OCI-LY1 (cell line): ENCODE results near the gene ZMAT3.

Experiments used
- H2AFZ ChIP-seq: fragments of 200-600 bp; sonication (generic), shearing (Covaris generic); 2 replicates; pipeline ENCODE4 v1.6.0; 2014; ENCODE audit warnings: antibody characterized with exemption, mild to moderate bottlenecking, low read length
- H3F3A ChIP-seq: fragments of 200-600 bp; sonication (generic), shearing (Covaris generic); 2 replicates; pipeline ENCODE4 v1.6.0; 2014; ENCODE audit warnings: mild to moderate bottlenecking, antibody characterized with exemption, low read length, moderate library complexity; ENCODE audit not compliant: insufficient read depth
- H3K27ac ChIP-seq: fragments of 200-600 bp; sonication (generic); 2 replicates; pipeline ENCODE4 v1.5.1; 2014; ENCODE audit warnings: low read length, mixed run types, mild to moderate bottlenecking, low read depth; ENCODE audit not compliant: poor library complexity, severe bottlenecking
- H3K27me3 ChIP-seq: fragments of 200-600 bp; sonication (generic); 2 replicates; pipeline ENCODE4 v1.6.0; 2014; ENCODE audit warnings: antibody characterized with exemption, mild to moderate bottlenecking, low read length, moderate library complexity; ENCODE audit not compliant: insufficient read depth
- H3K36me3 ChIP-seq: fragments of 200-600 bp; sonication (generic); 2 replicates; pipeline ENCODE4 v1.6.1; 2014; ENCODE audit warnings: mild to moderate bottlenecking, antibody characterized with exemption, low read length, moderate library complexity, mixed read lengths; ENCODE audit not compliant: insufficient read depth
- H3K4me1 ChIP-seq: fragments of 200-600 bp; sonication (generic); 2 replicates; pipeline ENCODE4 v1.5.1; 2014; ENCODE audit warnings: mild to moderate bottlenecking, low read length, moderate library complexity; ENCODE audit not compliant: insufficient read depth, severe bottlenecking
- H3K4me2 ChIP-seq: fragments of 200-600 bp; sonication (generic), shearing (Covaris generic); 2 replicates; pipeline ENCODE4 v1.6.1; 2014; ENCODE audit warnings: low read length
- H3K4me3 ChIP-seq: fragments of 200-600 bp; sonication (generic); 2 replicates; pipeline ENCODE4 v1.5.1; 2014; ENCODE audit warnings: low read length, low read depth, mild to moderate bottlenecking, mixed read lengths; ENCODE audit not compliant: poor library complexity, severe bottlenecking
- H3K79me2 ChIP-seq: fragments of 200-600 bp; shearing (Covaris generic); 2 replicates; pipeline ENCODE4 v1.6.1; 2016; ENCODE audit warnings: mixed run types, low read length, mixed read lengths; ENCODE audit not compliant: insufficient read depth
- H3K9ac ChIP-seq: fragments of 200-600 bp; sonication (generic), shearing (Covaris generic); 2 replicates; pipeline ENCODE4 v1.6.1; 2014; ENCODE audit warnings: mild to moderate bottlenecking, low read length, mixed read lengths
- H3K9me2 ChIP-seq: fragments of 200-600 bp; sonication (generic), shearing (Covaris generic); 2 replicates; pipeline ENCODE4 v1.6.1; 2014; ENCODE audit warnings: low read depth, mild to moderate bottlenecking, low read length, mixed read lengths
- H3K9me3 ChIP-seq: fragments of 200-600 bp; shearing (Covaris generic); 2 replicates; pipeline ENCODE4 v1.6.1; 2014; ENCODE audit warnings: low read length, mixed read lengths
- H4K20me1 ChIP-seq: fragments of 200-600 bp; sonication (generic), shearing (Covaris generic); 2 replicates; pipeline ENCODE4 v1.6.0; 2016; ENCODE audit warnings: mild to moderate bottlenecking, low read length; ENCODE audit not compliant: insufficient read depth
- CTCF ChIP-seq: fragments of 200-600 bp; sonication (generic), shearing (Covaris generic); IDR thresholded peaks from 2 replicates; pipeline ENCODE4 v1.5.1; 2017; ENCODE audit warnings: mild to moderate bottlenecking, antibody characterized with exemption, low read length, moderate library complexity, mixed read lengths
- EZH2 ChIP-seq: fragments of 200-600 bp; sonication (generic), shearing (Covaris generic); IDR thresholded peaks from 2 replicates; pipeline ENCODE4 v1.8.0; 2017; ENCODE audit warnings: borderline replicate concordance, mixed run types, mild to moderate bottlenecking, antibody characterized with exemption, low read length, moderate library complexity, mixed read lengths

ZMAT3 gene

DNA sequence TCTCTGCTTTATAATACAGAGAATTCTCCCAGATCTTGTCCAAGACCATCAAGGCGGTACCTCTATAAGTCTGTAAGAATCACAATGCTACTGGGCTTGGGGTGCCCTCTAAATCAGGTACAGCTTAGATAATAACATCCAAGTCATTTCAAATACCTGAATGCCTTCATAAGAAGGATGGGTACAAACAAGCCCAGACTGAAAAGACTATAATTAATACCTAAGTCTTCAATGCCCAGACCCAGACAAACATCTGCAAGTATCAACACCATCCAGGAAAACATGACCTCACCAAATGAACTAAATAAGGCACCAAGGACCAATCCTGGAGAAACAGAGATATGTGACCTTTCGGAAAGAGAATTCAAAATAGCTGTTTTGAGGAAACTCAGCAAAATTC, 65.9 kb downstream of the ZMAT3 start:
- no peak overlapping the region for H3K27ac ChIP-seq
- no peaks in the 10 kb centered on the region for H4K20me1 ChIP-seq
- H3K4me2 ChIP-seq: no peak overlapping the region
- no peaks in the 10 kb centered on the region for H3K4me1 ChIP-seq
- no peaks in the 10 kb centered on the region for H3K9me2 ChIP-seq
- H3F3A ChIP-seq: no peaks in the 10 kb centered on the region
- TF ChIP-seq CTCF: no peak
- TF ChIP-seq EZH2: no peak
- H3K27me3 ChIP-seq: no peaks in the 10 kb centered on the region
- H3K9ac ChIP-seq: no peak overlapping the region
- H2AFZ ChIP-seq: no peak overlapping the region
- H3K79me2 ChIP-seq: no peaks in the 10 kb centered on the region
- no peak overlapping the region for H3K4me3 ChIP-seq
- no peaks in the 10 kb centered on the region for H3K9me3 ChIP-seq
- no peaks in the 10 kb centered on the region for H3K36me3 ChIP-seq

DNA sequence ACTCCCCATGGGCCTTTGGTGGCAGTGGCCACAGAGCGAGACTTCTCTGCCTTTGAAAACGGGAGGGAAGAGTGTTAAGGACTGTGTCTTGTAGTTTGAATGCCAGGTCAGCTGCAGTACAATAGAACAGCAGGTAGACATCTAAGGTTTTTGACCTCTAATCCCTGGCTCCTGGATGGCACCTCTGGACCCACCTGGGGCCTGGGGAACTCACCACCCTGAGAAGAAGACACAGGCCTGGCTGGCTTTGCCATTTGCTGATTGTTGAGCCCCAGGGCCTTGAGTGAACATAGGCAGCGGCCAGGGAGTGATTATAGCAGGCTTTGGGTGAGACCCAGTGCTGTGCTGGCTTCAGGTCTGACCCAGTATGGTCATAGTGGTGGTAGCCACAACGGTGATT, 66.4 kb downstream of the ZMAT3 start:
- Histone ChIP-seq H3K4me2 (no peak overlapping the region), H3K9me3 (no peaks in the 10 kb centered on the region), H3K27ac (no peak overlapping the region), H3K79me2 (no peaks in the 10 kb centered on the region), H3K9ac (no peak overlapping the region), H3K27me3 (no peaks in the 10 kb centered on the region), H3K4me3 (no peak overlapping the region), H2AFZ (no peak overlapping the region), H3K36me3 (no peaks in the 10 kb centered on the region), H3K4me1 (no peaks in the 10 kb centered on the region), H3F3A (no peaks in the 10 kb centered on the region), H4K20me1 (no peaks in the 10 kb centered on the region), H3K9me2 (no peaks in the 10 kb centered on the region)
- TF ChIP-seq CTCF (no peak), EZH2 (no peak)

DNA sequence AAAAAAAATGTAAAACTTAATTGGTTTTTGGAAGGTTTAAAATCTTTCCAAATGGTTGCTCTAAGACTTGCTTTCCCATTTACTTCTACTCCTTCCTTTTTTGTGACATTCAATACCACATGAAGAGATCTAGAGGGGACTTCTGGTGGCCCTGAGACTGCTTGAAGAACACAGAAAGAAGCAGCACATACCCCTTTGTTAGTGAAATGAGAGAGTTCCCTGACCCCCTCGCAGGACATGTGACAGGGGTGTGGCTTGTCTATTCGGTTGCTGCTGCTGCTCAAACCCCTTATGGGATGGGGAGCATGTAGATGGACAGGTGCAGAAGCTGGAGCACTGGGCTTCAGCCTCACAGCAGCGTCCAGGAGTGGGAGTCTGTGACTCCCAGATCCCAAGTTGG, 71.0 kb downstream of the ZMAT3 start:
- no peak overlapping the region for H2AFZ ChIP-seq
- no peaks in the 10 kb centered on the region for H3F3A ChIP-seq
- H4K20me1 ChIP-seq: no peaks in the 10 kb centered on the region
- H3K4me1 ChIP-seq: no peaks in the 10 kb centered on the region
- no peaks in the 10 kb centered on the region for H3K9me2 ChIP-seq
- no peaks in the 10 kb centered on the region for H3K36me3 ChIP-seq
- no peak overlapping the region for H3K4me2 ChIP-seq
- no peaks in the 10 kb centered on the region for H3K79me2 ChIP-seq
- no peaks in the 10 kb centered on the region for H3K27me3 ChIP-seq
- no peaks in the 10 kb centered on the region for H3K9me3 ChIP-seq
- no peak overlapping the region for H3K9ac ChIP-seq
- no peak overlapping the region for H3K4me3 ChIP-seq
- H3K27ac ChIP-seq: no peak overlapping the region
- no peak for TF ChIP-seq EZH2
- no peak for TF ChIP-seq CTCF
